Measurements from ENCODE around the gene PTGFRN. TPM values are rescaled to one million over a fixed set of nuclear protein-coding genes. Genes with fewer than 3 reads are reported as not detected.

PTGFRN gene
- total RNA-seq, 3 donors from 2014 or later = 10.0 to 17.0 (median 15.5) TPM

- ATAC-seq (no peak), DNase-seq (no peak)
- Mint-ChIP-seq H3K36me3 (ENCODE audit: insufficient read depth) (no peaks in the 10 kb centered on the region), H3K4me1 (ENCODE audit: low read depth) (peaks cover 2% of the 10 kb centered on the region), H3K27me3 (ENCODE audit: low read depth) (no peaks in the 10 kb centered on the region), H3K4me3 (no peak overlapping the region), H3K9me3 (no peaks in the 10 kb centered on the region)
Measured at GRCh38 chr1:116950517-116951199, 40.9 kb downstream of the PTGFRN start.

- DNase-seq = no peak
- H3K4me1 Mint-ChIP-seq (ENCODE audit: low read depth) = no peaks in the 10 kb centered on the region
- H3K9me3 Mint-ChIP-seq = no peaks in the 10 kb centered on the region
- ATAC-seq = no peak
- H3K27me3 Mint-ChIP-seq (ENCODE audit: low read depth) = no peaks in the 10 kb centered on the region
- H3K36me3 Mint-ChIP-seq (ENCODE audit: insufficient read depth) = no peaks in the 10 kb centered on the region
- H3K4me3 Mint-ChIP-seq = no peak overlapping the region
Measured at GRCh38 chr1:116951200-116951935, 41.7 kb downstream of the PTGFRN start.

- H3K36me3 Mint-ChIP-seq (ENCODE audit: insufficient read depth) = no peaks in the 10 kb centered on the region
- ATAC-seq = no peak
- DNase-seq = no peak
- H3K9me3 Mint-ChIP-seq = no peaks in the 10 kb centered on the region
- H3K27me3 Mint-ChIP-seq (ENCODE audit: low read depth) = no peaks in the 10 kb centered on the region
- no peaks in the 10 kb centered on the region for H3K4me1 Mint-ChIP-seq (ENCODE audit: low read depth)
- H3K4me3 Mint-ChIP-seq = no peak overlapping the region
Measured at GRCh38 chr1:116952738-116953275, 43.1 kb downstream of the PTGFRN start.

- H3K4me1 Mint-ChIP-seq (ENCODE audit: low read depth) = no peaks in the 10 kb centered on the region
- ATAC-seq (no peak), DNase-seq (no peak)
- H3K27me3 Mint-ChIP-seq (ENCODE audit: low read depth) = no peaks in the 10 kb centered on the region
- no peaks in the 10 kb centered on the region for H3K36me3 Mint-ChIP-seq (ENCODE audit: insufficient read depth)
- H3K9me3 Mint-ChIP-seq = no peaks in the 10 kb centered on the region
- no peak overlapping the region for H3K4me3 Mint-ChIP-seq
Measured at GRCh38 chr1:116954440-116954839, 44.7 kb downstream of the PTGFRN start.

GRCh38 chr1:116956378-116956777, 46.7 kb downstream of the PTGFRN start:
- H3K4me1 Mint-ChIP-seq (ENCODE audit: low read depth) = no peaks in the 10 kb centered on the region
- no peak overlapping the region for H3K4me3 Mint-ChIP-seq
- no peak for ATAC-seq
- DNase-seq = no peak
- no peaks in the 10 kb centered on the region for H3K27me3 Mint-ChIP-seq (ENCODE audit: low read depth)
- no peaks in the 10 kb centered on the region for H3K9me3 Mint-ChIP-seq
- H3K36me3 Mint-ChIP-seq (ENCODE audit: insufficient read depth) = no peaks in the 10 kb centered on the region

- DNase-seq (no peak), ATAC-seq (no peak)
- no peaks in the 10 kb centered on the region for H3K27me3 Mint-ChIP-seq (ENCODE audit: low read depth)
- no peak overlapping the region for H3K4me3 Mint-ChIP-seq
- H3K9me3 Mint-ChIP-seq = no peaks in the 10 kb centered on the region
- no peaks in the 10 kb centered on the region for H3K36me3 Mint-ChIP-seq (ENCODE audit: insufficient read depth)
- no peaks in the 10 kb centered on the region for H3K4me1 Mint-ChIP-seq (ENCODE audit: low read depth)
Measured at GRCh38 chr1:116957646-116958045, 47.9 kb downstream of the PTGFRN start.

GRCh38 chr1:116958110-116958509, 48.4 kb downstream of the PTGFRN start:
- Mint-ChIP-seq H3K36me3 (ENCODE audit: insufficient read depth) (no peaks in the 10 kb centered on the region), H3K4me3 (no peak overlapping the region), H3K4me1 (ENCODE audit: low read depth) (no peaks in the 10 kb centered on the region), H3K9me3 (no peaks in the 10 kb centered on the region), H3K27me3 (ENCODE audit: low read depth) (no peaks in the 10 kb centered on the region)
- DNase-seq (no peak), ATAC-seq (no peak)

GRCh38 chr1:116958977-116959376, 49.3 kb downstream of the PTGFRN start:
- DNase-seq (no peak), ATAC-seq (no peak)
- Mint-ChIP-seq H3K4me1 (ENCODE audit: low read depth) (no peaks in the 10 kb centered on the region), H3K36me3 (ENCODE audit: insufficient read depth) (no peaks in the 10 kb centered on the region), H3K9me3 (no peaks in the 10 kb centered on the region), H3K27me3 (ENCODE audit: low read depth) (no peaks in the 10 kb centered on the region), H3K4me3 (no peak overlapping the region)

- Mint-ChIP-seq H3K9me3 (no peaks in the 10 kb centered on the region), H3K36me3 (ENCODE audit: insufficient read depth) (no peaks in the 10 kb centered on the region), H3K27me3 (ENCODE audit: low read depth) (no peaks in the 10 kb centered on the region), H3K4me3 (no peak overlapping the region), H3K4me1 (ENCODE audit: low read depth) (no peaks in the 10 kb centered on the region)
- DNase-seq (no peak), ATAC-seq (no peak)
Measured at GRCh38 chr1:116961606-116962005, 51.9 kb downstream of the PTGFRN start.

GRCh38 chr1:116962987-116963639, 53.4 kb downstream of the PTGFRN start:
- ATAC-seq (peak in 1 of 2 donors; percentile 54), DNase-seq (no peak)
- Mint-ChIP-seq H3K36me3 (ENCODE audit: insufficient read depth) (no peaks in the 10 kb centered on the region), H3K4me1 (ENCODE audit: low read depth) (no peaks in the 10 kb centered on the region), H3K27me3 (ENCODE audit: low read depth) (no peaks in the 10 kb centered on the region), H3K9me3 (no peaks in the 10 kb centered on the region), H3K4me3 (no peak overlapping the region)

GRCh38 chr1:116966791-116967190, 57.1 kb downstream of the PTGFRN start:
- Mint-ChIP-seq H3K36me3 (ENCODE audit: insufficient read depth) (peaks cover 2% of the 10 kb centered on the region), H3K4me1 (ENCODE audit: low read depth) (no peaks in the 10 kb centered on the region), H3K9me3 (peaks cover 7% of the 10 kb centered on the region), H3K27me3 (ENCODE audit: low read depth) (no peaks in the 10 kb centered on the region), H3K4me3 (no peak overlapping the region)
- ATAC-seq (no peak), DNase-seq (no peak)

- Mint-ChIP-seq H3K9me3 (peaks cover 7% of the 10 kb centered on the region), H3K4me3 (no peak overlapping the region), H3K36me3 (ENCODE audit: insufficient read depth) (peaks cover 2% of the 10 kb centered on the region), H3K4me1 (ENCODE audit: low read depth) (no peaks in the 10 kb centered on the region), H3K27me3 (ENCODE audit: low read depth) (no peaks in the 10 kb centered on the region)
- ATAC-seq (no peak), DNase-seq (no peak)
Measured at GRCh38 chr1:116968724-116969123, 59.0 kb downstream of the PTGFRN start.

- no peaks in the 10 kb centered on the region for H3K27me3 Mint-ChIP-seq (ENCODE audit: low read depth)
- DNase-seq = no peak
- peaks cover 7% of the 10 kb centered on the region for H3K9me3 Mint-ChIP-seq
- no peak overlapping the region for H3K4me3 Mint-ChIP-seq
- H3K4me1 Mint-ChIP-seq (ENCODE audit: low read depth) = no peaks in the 10 kb centered on the region
- no peak for ATAC-seq
- H3K36me3 Mint-ChIP-seq (ENCODE audit: insufficient read depth) = peaks cover 9% of the 10 kb centered on the region
Measured at GRCh38 chr1:116971258-116971860, 61.6 kb downstream of the PTGFRN start.

- no peak overlapping the region for H3K4me3 Mint-ChIP-seq
- no peak for DNase-seq
- peaks cover 7% of the 10 kb centered on the region for H3K9me3 Mint-ChIP-seq
- H3K27me3 Mint-ChIP-seq (ENCODE audit: low read depth) = no peaks in the 10 kb centered on the region
- no peak for ATAC-seq
- H3K36me3 Mint-ChIP-seq (ENCODE audit: insufficient read depth) = peaks cover 9% of the 10 kb centered on the region
- no peaks in the 10 kb centered on the region for H3K4me1 Mint-ChIP-seq (ENCODE audit: low read depth)
Measured at GRCh38 chr1:116971965-116972673, 62.4 kb downstream of the PTGFRN start.
